ENCODE data around the gene ZNF407. TPM values are rescaled to one million over a fixed set of nuclear protein-coding genes. Genes with fewer than 3 reads are reported as not detected.

ZNF407 gene
- total and polyA plus RNA-seq, 2 donors = 5.1 to 9.7 TPM

DNA sequence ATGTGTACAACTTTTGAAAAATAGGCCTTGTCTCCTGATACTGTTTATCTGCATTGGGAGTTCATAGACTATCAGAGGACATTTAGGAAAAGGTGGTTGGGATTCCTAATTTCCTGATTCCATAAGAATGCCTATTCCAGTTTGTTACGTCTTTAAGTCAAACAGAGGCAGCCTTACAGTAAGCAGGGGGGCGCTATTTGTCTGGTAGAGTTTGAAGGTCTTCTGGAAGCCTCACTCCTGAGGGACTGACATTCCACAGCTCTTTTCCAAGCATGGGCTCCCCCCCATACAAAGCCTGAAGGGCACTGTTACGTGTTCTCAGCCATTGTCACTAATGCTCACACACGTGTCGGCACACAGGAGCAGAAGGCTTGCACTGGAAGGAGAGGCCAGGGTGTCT lies 456.9 kb downstream of the ZNF407 start:
- H3K4me3 ChIP-seq (ENCODE audit: low read length in 2 of 2) = no peak overlapping the region
- no peak for DNase-seq (ENCODE audit: low read depth in 6 of 9, low spot score in 9 of 9)
- no peak overlapping the region for H3K27ac ChIP-seq (ENCODE audit: low read depth in 1 of 2, low read length in 1 of 2)
- H3K27me3 ChIP-seq (ENCODE audit: control insufficient read depth in 2 of 2, insufficient read depth in 1 of 2, low read length in 1 of 2) = no peaks in the 10 kb centered on the region
- no peaks in the 10 kb centered on the region for H3K36me3 ChIP-seq (ENCODE audit: control insufficient read depth in 2 of 2, insufficient read depth in 2 of 2, low read length in 1 of 2)
- H3K9me3 ChIP-seq (ENCODE audit: control insufficient read depth in 2 of 2, insufficient read depth in 1 of 2, low read length in 1 of 2) = no peaks in the 10 kb centered on the region
- H3K4me1 ChIP-seq (ENCODE audit: control insufficient read depth in 2 of 2, insufficient read depth in 2 of 2, low read length in 2 of 2) = peaks cover 12 to 13% of the 10 kb centered on the region in 2 donors
- 99% methylated on average over 5 of the region's 5 CpGs for WGBS

DNA sequence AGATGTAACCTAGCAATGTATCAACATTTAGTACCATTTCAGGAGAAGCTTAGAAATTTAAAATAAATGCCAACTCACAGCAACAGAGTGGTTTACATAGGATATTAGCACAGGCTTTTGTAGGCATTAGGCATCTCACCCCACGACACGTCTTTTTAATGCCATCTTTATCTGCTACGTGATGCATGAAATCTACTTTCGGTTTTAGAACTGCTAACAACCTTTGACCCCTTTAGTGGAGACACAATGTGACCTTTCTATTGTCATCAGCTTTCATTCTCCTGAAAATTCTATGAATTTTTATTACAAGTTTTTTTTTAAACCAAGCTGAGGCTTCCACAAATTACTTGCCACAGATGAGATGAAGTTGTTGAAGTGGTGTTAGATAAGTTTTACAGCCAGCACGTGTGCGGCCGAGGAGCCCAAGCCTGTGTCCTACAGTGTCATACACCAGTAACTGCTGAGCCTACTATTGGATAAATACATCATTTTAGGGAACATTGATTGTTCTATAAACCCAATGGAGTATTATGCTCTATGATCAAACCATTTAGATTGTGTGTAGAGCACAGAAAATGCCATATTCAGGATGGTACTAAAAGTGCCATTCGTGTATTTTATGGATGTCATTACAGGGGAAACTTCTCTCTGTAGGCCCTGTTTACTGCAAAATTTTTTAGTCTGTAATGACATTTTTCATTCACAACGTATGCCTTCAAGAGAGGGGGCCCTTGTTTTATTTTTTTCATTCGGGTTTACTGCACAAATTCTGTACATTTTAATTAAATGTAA lies 459.7 kb downstream of the ZNF407 start:
- Histone ChIP-seq H3K9me3 (ENCODE audit: control insufficient read depth in 2 of 2, insufficient read depth in 1 of 2, low read length in 1 of 2) (no peaks in the 10 kb centered on the region), H3K27me3 (ENCODE audit: control insufficient read depth in 2 of 2, insufficient read depth in 1 of 2, low read length in 1 of 2) (no peaks in the 10 kb centered on the region), H3K4me1 (ENCODE audit: control insufficient read depth in 2 of 2, insufficient read depth in 2 of 2, low read length in 2 of 2) (peaks cover 12 to 13% of the 10 kb centered on the region in 2 donors), H3K4me3 (ENCODE audit: low read length in 2 of 2) (no peak overlapping the region), H3K36me3 (ENCODE audit: control insufficient read depth in 2 of 2, insufficient read depth in 2 of 2, low read length in 1 of 2) (no peaks in the 10 kb centered on the region), H3K27ac (ENCODE audit: low read depth in 1 of 2, low read length in 1 of 2) (no peak overlapping the region)
- WGBS = 98% methylated on average over 10 of the region's 10 CpGs
- DNase-seq (ENCODE audit: low read depth in 6 of 9, low spot score in 9 of 9) = no peak

DNA sequence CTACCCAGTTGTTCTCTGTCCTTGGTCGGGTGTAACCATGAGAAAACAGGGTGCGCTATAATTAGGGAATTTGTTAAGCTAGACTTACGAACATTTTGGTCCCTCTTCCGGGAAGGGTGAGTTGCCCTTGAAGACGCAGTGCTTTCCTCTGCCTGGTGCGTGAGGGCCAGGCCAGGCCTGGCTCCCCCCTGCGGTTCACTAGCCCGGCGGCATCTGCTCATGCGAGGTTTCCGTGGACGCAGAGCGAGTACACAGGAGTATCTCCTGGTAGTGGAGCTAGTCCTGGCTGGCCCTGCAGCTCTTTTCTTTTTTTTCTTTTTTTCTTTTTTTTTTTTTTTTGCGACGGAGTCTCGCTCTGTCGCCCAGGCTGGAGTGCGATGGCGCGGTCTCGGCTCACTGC lies 462.5 kb downstream of the ZNF407 start:
- no peaks in the 10 kb centered on the region for H3K27me3 ChIP-seq (ENCODE audit: control insufficient read depth in 2 of 2, insufficient read depth in 1 of 2, low read length in 1 of 2)
- H3K36me3 ChIP-seq (ENCODE audit: control insufficient read depth in 2 of 2, insufficient read depth in 2 of 2, low read length in 1 of 2) = peaks cover 9 to 18% of the 10 kb centered on the region in 2 donors
- no peak for DNase-seq (ENCODE audit: low read depth in 6 of 9, low spot score in 9 of 9)
- no peak overlapping the region for H3K4me3 ChIP-seq (ENCODE audit: low read length in 2 of 2)
- no peak overlapping the region for H3K27ac ChIP-seq (ENCODE audit: low read depth in 1 of 2, low read length in 1 of 2)
- H3K4me1 ChIP-seq (ENCODE audit: control insufficient read depth in 2 of 2, insufficient read depth in 2 of 2, low read length in 2 of 2) = no peaks in the 10 kb centered on the region
- WGBS = 98% methylated on average over 21 of the region's 21 CpGs
- no peaks in the 10 kb centered on the region for H3K9me3 ChIP-seq (ENCODE audit: control insufficient read depth in 2 of 2, insufficient read depth in 1 of 2, low read length in 1 of 2)

DNA sequence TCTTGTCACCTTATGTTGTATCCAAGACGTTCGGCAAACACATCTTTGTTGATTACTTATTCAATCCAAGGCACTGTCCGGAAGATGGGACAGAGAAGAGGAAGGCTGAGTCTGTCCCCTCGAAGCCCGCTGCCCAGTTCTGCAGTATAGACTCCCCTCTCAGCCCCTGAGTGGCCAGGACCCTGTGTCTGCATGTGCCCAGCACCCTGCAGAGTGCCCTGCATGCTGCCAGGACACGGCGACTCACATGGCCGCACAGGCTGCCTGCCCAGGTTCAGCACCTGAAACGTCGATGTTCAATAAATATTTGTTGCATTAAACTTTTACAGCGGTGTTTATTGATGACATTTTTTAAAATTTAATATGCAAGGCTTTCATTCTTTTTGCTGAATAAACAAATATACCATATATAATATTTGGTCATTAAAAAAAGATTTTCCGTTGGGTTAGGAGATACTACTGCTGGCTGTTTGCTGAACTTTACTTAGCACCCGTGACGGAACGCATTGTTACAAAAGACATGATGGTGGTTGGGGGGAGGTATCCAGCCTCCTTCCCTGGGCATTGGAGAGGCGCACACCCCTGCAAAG lies 464.7 kb downstream of the ZNF407 start:
- Histone ChIP-seq H3K4me3 (ENCODE audit: low read length in 2 of 2) (no peak overlapping the region), H3K27me3 (ENCODE audit: control insufficient read depth in 2 of 2, insufficient read depth in 1 of 2, low read length in 1 of 2) (no peaks in the 10 kb centered on the region), H3K36me3 (ENCODE audit: control insufficient read depth in 2 of 2, insufficient read depth in 2 of 2, low read length in 1 of 2) (peaks cover 10 to 18% of the 10 kb centered on the region in 2 donors), H3K27ac (ENCODE audit: low read depth in 1 of 2, low read length in 1 of 2) (no peak overlapping the region), H3K9me3 (ENCODE audit: control insufficient read depth in 2 of 2, insufficient read depth in 1 of 2, low read length in 1 of 2) (peaks cover 0 to 3% of the 10 kb centered on the region in 2 donors), H3K4me1 (ENCODE audit: control insufficient read depth in 2 of 2, insufficient read depth in 2 of 2, low read length in 2 of 2) (peaks cover 0 to 3% of the 10 kb centered on the region in 2 donors)
- no peak for DNase-seq (ENCODE audit: low read depth in 6 of 9, low spot score in 9 of 9)
- WGBS = 99% methylated on average over 16 of the region's 16 CpGs

DNA sequence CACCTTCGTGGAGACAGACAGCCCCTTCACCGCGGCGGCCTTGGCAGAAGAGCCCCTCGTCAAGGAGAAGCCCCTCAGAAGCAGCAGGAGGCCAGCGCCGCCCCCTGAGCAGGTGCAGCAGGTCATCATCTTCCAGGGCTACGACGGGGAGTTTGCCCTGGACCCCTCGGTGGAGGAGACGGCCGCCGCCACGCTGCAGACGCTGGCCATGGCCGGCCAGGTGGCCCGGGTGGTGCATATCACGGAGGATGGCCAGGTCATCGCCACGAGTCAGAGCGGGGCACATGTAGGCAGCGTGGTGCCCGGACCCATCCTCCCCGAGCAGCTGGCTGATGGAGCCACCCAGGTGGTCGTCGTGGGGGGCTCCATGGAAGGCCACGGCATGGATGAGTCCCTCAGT lies 465.5 kb downstream of the ZNF407 start:
- Histone ChIP-seq H3K4me1 (ENCODE audit: control insufficient read depth in 2 of 2, insufficient read depth in 2 of 2, low read length in 2 of 2) (peaks cover 0 to 3% of the 10 kb centered on the region in 2 donors), H3K27ac (ENCODE audit: low read depth in 1 of 2, low read length in 1 of 2) (no peak overlapping the region), H3K4me3 (ENCODE audit: low read length in 2 of 2) (no peak overlapping the region), H3K36me3 (ENCODE audit: control insufficient read depth in 2 of 2, insufficient read depth in 2 of 2, low read length in 1 of 2) (peaks cover 10 to 18% of the 10 kb centered on the region in 2 donors), H3K9me3 (ENCODE audit: control insufficient read depth in 2 of 2, insufficient read depth in 1 of 2, low read length in 1 of 2) (peaks cover 0 to 3% of the 10 kb centered on the region in 2 donors), H3K27me3 (ENCODE audit: control insufficient read depth in 2 of 2, insufficient read depth in 1 of 2, low read length in 1 of 2) (no peaks in the 10 kb centered on the region)
- no peak for DNase-seq (ENCODE audit: low read depth in 6 of 9, low spot score in 9 of 9)
- 97% methylated on average over 27 of the region's 27 CpGs for WGBS

DNA sequence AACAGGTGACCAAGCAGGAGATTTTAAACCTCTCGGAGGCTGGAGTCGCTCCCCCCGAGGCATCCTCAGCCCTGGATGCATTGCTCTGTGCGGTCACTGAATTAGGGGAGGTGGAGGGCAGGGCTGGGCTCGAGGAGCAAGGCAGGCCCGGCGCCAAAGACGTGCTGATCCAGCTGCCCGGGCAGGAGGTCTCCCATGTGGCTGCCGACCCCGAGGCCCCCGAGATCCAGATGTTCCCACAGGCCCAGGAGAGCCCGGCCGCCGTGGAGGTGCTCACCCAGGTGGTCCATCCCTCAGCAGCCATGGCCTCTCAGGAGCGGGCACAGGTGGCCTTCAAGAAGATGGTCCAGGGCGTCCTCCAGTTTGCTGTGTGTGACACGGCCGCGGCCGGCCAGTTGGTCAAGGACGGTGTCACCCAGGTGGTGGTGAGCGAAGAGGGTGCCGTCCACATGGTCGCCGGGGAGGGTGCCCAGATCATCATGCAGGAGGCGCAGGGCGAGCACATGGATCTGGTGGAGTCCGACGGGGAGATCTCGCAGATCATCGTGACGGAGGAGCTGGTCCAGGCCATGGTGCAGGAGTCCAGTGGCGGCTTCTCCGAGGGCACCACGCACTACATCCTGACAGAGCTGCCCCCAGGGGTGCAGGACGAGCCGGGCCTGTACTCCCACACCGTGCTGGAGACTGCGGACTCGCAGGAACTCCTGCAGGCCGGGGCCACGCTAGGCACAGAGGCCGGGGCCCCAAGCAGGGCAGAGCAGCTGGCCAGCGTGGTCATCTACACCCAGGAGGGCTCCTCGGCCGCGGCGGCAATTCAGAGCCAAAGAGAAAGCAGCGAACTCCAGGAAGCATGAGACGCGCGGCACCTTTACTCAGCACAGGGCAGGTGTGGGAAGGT lies 466.2 kb downstream of the ZNF407 start:
- no peak overlapping the region for H3K27ac ChIP-seq (ENCODE audit: low read depth in 1 of 2, low read length in 1 of 2)
- peaks cover 0 to 3% of the 10 kb centered on the region in 2 donors for H3K9me3 ChIP-seq (ENCODE audit: control insufficient read depth in 2 of 2, insufficient read depth in 1 of 2, low read length in 1 of 2)
- peaks cover 10 to 18% of the 10 kb centered on the region in 2 donors for H3K36me3 ChIP-seq (ENCODE audit: control insufficient read depth in 2 of 2, insufficient read depth in 2 of 2, low read length in 1 of 2)
- DNase-seq (ENCODE audit: low read depth in 6 of 9, low spot score in 9 of 9) = no peak
- H3K27me3 ChIP-seq (ENCODE audit: control insufficient read depth in 2 of 2, insufficient read depth in 1 of 2, low read length in 1 of 2) = no peaks in the 10 kb centered on the region
- H3K4me3 ChIP-seq (ENCODE audit: low read length in 2 of 2) = no peak overlapping the region
- 96% methylated on average over 53 of the region's 53 CpGs for WGBS
- peaks cover 0 to 3% of the 10 kb centered on the region in 2 donors for H3K4me1 ChIP-seq (ENCODE audit: control insufficient read depth in 2 of 2, insufficient read depth in 2 of 2, low read length in 2 of 2)

DNA sequence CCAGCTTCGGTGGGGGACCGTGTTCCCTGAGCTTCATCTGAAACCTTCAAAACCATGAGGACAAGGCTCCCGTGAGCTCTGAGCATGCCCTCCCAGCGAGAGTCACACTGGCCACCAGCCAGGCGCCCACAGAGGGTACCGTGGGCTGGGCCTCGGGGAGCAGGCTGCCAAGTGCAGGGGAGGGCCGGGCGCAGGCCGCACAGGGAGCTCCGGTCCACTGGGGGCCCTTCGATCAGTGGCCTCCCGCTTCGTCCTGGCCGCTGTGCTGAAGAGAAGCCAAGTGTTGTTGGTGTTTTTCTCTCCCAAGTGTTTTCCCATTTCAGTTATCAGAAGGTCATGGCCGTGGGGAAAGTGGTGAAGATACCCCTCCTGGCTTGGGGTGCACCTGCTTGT lies 466.8 kb downstream of the ZNF407 start:
- H3K4me3 ChIP-seq (ENCODE audit: low read length in 2 of 2) = no peak overlapping the region
- H3K27me3 ChIP-seq (ENCODE audit: control insufficient read depth in 2 of 2, insufficient read depth in 1 of 2, low read length in 1 of 2) = no peaks in the 10 kb centered on the region
- no peak for DNase-seq (ENCODE audit: low read depth in 6 of 9, low spot score in 9 of 9)
- H3K27ac ChIP-seq (ENCODE audit: low read depth in 1 of 2, low read length in 1 of 2) = no peak overlapping the region
- H3K9me3 ChIP-seq (ENCODE audit: control insufficient read depth in 2 of 2, insufficient read depth in 1 of 2, low read length in 1 of 2) = peaks cover 0 to 3% of the 10 kb centered on the region in 2 donors
- 94% methylated on average over 16 of the region's 16 CpGs for WGBS
- peaks cover 0 to 6% of the 10 kb centered on the region in 2 donors for H3K4me1 ChIP-seq (ENCODE audit: control insufficient read depth in 2 of 2, insufficient read depth in 2 of 2, low read length in 2 of 2)
- H3K36me3 ChIP-seq (ENCODE audit: control insufficient read depth in 2 of 2, insufficient read depth in 2 of 2, low read length in 1 of 2) = peaks cover 10 to 18% of the 10 kb centered on the region in 2 donors

DNA sequence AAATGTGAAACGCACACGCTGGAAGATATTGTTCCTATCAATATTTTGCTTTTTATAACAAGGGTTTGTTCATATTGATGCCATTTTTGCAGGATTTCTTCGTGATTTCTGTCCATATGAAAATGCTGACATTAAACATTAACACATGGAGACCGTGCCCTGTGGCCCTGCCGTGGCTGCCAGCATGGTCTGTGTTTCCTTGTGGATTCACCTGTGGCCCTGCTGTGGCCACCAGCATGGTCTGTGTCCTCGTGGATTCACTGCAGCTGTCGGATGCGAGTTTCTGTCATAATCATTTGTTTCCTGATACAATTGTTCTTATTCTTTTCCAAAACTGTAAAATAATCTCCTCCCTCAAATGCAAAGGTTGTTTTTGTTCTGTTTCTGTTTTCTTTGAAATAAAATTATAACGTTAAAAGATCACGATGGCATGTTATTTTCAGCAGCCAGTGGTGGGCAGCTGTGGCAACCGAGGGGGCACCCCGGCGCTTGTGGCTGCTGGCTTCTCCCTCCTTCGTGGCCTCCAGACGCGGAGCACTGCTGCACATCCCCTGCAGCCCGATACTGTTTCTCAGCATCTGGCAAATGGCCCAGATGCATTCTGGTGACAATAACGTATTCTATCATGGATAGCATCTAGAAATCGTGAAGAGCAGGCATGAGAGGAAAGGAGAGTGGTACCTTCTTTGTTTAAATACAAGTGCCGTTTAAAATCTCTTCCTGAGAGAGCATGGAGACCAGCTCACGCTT lies 467.8 kb downstream of the ZNF407 start:
- Histone ChIP-seq H3K36me3 (ENCODE audit: control insufficient read depth in 2 of 2, insufficient read depth in 2 of 2, low read length in 1 of 2) (peaks cover 10 to 18% of the 10 kb centered on the region in 2 donors), H3K27me3 (ENCODE audit: control insufficient read depth in 2 of 2, insufficient read depth in 1 of 2, low read length in 1 of 2) (no peaks in the 10 kb centered on the region), H3K9me3 (ENCODE audit: control insufficient read depth in 2 of 2, insufficient read depth in 1 of 2, low read length in 1 of 2) (peaks cover 0 to 7% of the 10 kb centered on the region in 2 donors), H3K4me1 (ENCODE audit: control insufficient read depth in 2 of 2, insufficient read depth in 2 of 2, low read length in 2 of 2) (peaks cover under 1 to 13% of the 10 kb centered on the region in 2 donors), H3K4me3 (ENCODE audit: low read length in 2 of 2) (no peak overlapping the region), H3K27ac (ENCODE audit: low read depth in 1 of 2, low read length in 1 of 2) (no peak overlapping the region)
- 97% methylated on average over 21 of the region's 21 CpGs for WGBS
- DNase-seq (ENCODE audit: low read depth in 6 of 9, low spot score in 9 of 9) = no peak

All from thymus (tissue), 11 donors.